ENCODE measurements around the gene FFAR3.
"Not testable (repeated sequence)": the region's sequence is repeated elsewhere in the genome, so short reads cannot be mapped to it uniquely, and the experiment has no call there.

FFAR3 gene

GRCh38 chr19:35378356-35378755, 20.1 kb downstream of the FFAR3 start:
- DNase-seq, result no peak

- not testable (repeated sequence) for DNase-seq
Observed at GRCh38 chr19:35379545-35379944, 21.3 kb downstream of the FFAR3 start.

GRCh38 chr19:35379992-35380391, 21.7 kb downstream of the FFAR3 start:
- DNase-seq, result no peak

GRCh38 chr19:35380450-35381124, 22.3 kb downstream of the FFAR3 start:
- no peak for DNase-seq

GRCh38 chr19:35381318-35381717, 23.1 kb downstream of the FFAR3 start:
- DNase-seq, result no peak

- no peak for DNase-seq
Observed at GRCh38 chr19:35381926-35382325, 23.7 kb downstream of the FFAR3 start.

GRCh38 chr19:35383536-35383935, 25.3 kb downstream of the FFAR3 start:
- no peak for DNase-seq

- DNase-seq, result no peak
Observed at GRCh38 chr19:35388277-35389054, 30.2 kb downstream of the FFAR3 start.

GRCh38 chr19:35389192-35389861, 31.1 kb downstream of the FFAR3 start:
- DNase-seq, result no peak

- no peak for DNase-seq
Observed at GRCh38 chr19:35392742-35393715, 34.8 kb downstream of the FFAR3 start.

GRCh38 chr19:35395382-35396199, 37.3 kb downstream of the FFAR3 start:
- no peak for DNase-seq

GRCh38 chr19:35396240-35396885, 38.1 kb downstream of the FFAR3 start:
- DNase-seq, result no peak

GRCh38 chr19:35397064-35397463, 38.8 kb downstream of the FFAR3 start:
- no peak for DNase-seq

- DNase-seq, result no peak
Observed at GRCh38 chr19:35398570-35398969, 40.3 kb downstream of the FFAR3 start.

- no peak for DNase-seq
Observed at GRCh38 chr19:35399231-35399630, 41.0 kb downstream of the FFAR3 start.

GRCh38 chr19:35399948-35400772, 41.9 kb downstream of the FFAR3 start:
- DNase-seq, result no peak

- DNase-seq, result no peak
Observed at GRCh38 chr19:35400773-35401100, 42.5 kb downstream of the FFAR3 start.

GRCh38 chr19:35401416-35401815, 43.2 kb downstream of the FFAR3 start:
- DNase-seq, result not testable (repeated sequence)

GRCh38 chr19:35403116-35403760, 45.0 kb downstream of the FFAR3 start:
- DNase-seq, result no peak

Measured in activated effector memory CD4-positive, alpha-beta T cell treated with Interleukin-2 at 50 U/mL for 16 hours (primary cell).